ENCODE results near the gene NAALADL2. TPM values are rescaled to one million over a fixed set of nuclear protein-coding genes. Genes with fewer than 3 reads are reported as not detected.
A peak's percentile ranks its signal among the peaks of the same experiment; 100 is the strongest.

The NAALADL2 gene
- total RNA-seq, 1 donor from 2014 or later = 2.8 TPM

GRCh38 chr3:175103298-175103697, 244.2 kb downstream of the NAALADL2 start:
- no peaks in the 10 kb centered on the region for H3K4me1 Mint-ChIP-seq

GRCh38 chr3:175105066-175105465, 245.9 kb downstream of the NAALADL2 start:
- no peak for DNase-seq (ENCODE audit: low read depth, low spot score)
- H3K27me3 Mint-ChIP-seq (ENCODE audit: low read depth) = no peaks in the 10 kb centered on the region
- no peak overlapping the region for H3K4me3 Mint-ChIP-seq
- H3K36me3 Mint-ChIP-seq (ENCODE audit: low read depth) = no peaks in the 10 kb centered on the region
- H3K9me3 Mint-ChIP-seq = no peaks in the 10 kb centered on the region
- no peak overlapping the region for H3K27ac Mint-ChIP-seq (ENCODE audit: unreplicated experiment)
- no peak for TF ChIP-seq CTCF (conservative IDR thresholded peaks at IDR 0.05)
- no peaks in the 10 kb centered on the region for H3K4me1 Mint-ChIP-seq

More at GRCh38 chr3:175103298-175103697, 244.2 kb downstream of the NAALADL2 start:
- TF ChIP-seq CTCF (conservative IDR thresholded peaks at IDR 0.05) = no peak
- Mint-ChIP-seq H3K4me3 (no peak overlapping the region), H3K27ac (ENCODE audit: unreplicated experiment) (no peak overlapping the region), H3K9me3 (no peaks in the 10 kb centered on the region), H3K36me3 (ENCODE audit: low read depth) (no peaks in the 10 kb centered on the region), H3K27me3 (ENCODE audit: low read depth) (no peaks in the 10 kb centered on the region)
- no peak for DNase-seq (ENCODE audit: low read depth, low spot score)

- no peak for TF ChIP-seq CTCF (conservative IDR thresholded peaks at IDR 0.05)
- DNase-seq (ENCODE audit: low read depth, low spot score) = no peak
- H3K36me3 Mint-ChIP-seq (ENCODE audit: low read depth) = no peaks in the 10 kb centered on the region
- H3K27me3 Mint-ChIP-seq (ENCODE audit: low read depth) = no peaks in the 10 kb centered on the region
- no peaks in the 10 kb centered on the region for H3K9me3 Mint-ChIP-seq
- H3K4me1 Mint-ChIP-seq = no peaks in the 10 kb centered on the region
- H3K27ac Mint-ChIP-seq (ENCODE audit: unreplicated experiment) = peak overlapping the region; percentile 40
- H3K4me3 Mint-ChIP-seq = no peak overlapping the region
Measured at GRCh38 chr3:175107231-175107630, 248.1 kb downstream of the NAALADL2 start.

- TF ChIP-seq CTCF (conservative IDR thresholded peaks at IDR 0.05) = no peak
- Mint-ChIP-seq H3K4me1 (no peaks in the 10 kb centered on the region), H3K4me3 (no peak overlapping the region), H3K27ac (ENCODE audit: unreplicated experiment) (no peak overlapping the region), H3K9me3 (no peaks in the 10 kb centered on the region), H3K36me3 (ENCODE audit: low read depth) (no peaks in the 10 kb centered on the region), H3K27me3 (ENCODE audit: low read depth) (no peaks in the 10 kb centered on the region)
- DNase-seq (ENCODE audit: low read depth, low spot score) = no peak
Measured at GRCh38 chr3:175107995-175108394, 248.9 kb downstream of the NAALADL2 start.

- TF ChIP-seq CTCF (conservative IDR thresholded peaks at IDR 0.05) = no peak
- Mint-ChIP-seq H3K36me3 (ENCODE audit: low read depth) (no peaks in the 10 kb centered on the region), H3K4me3 (no peak overlapping the region), H3K4me1 (no peaks in the 10 kb centered on the region), H3K9me3 (no peaks in the 10 kb centered on the region), H3K27ac (ENCODE audit: unreplicated experiment) (no peak overlapping the region), H3K27me3 (ENCODE audit: low read depth) (no peaks in the 10 kb centered on the region)
- no peak for DNase-seq (ENCODE audit: low read depth, low spot score)
Measured at GRCh38 chr3:175108613-175109151, 249.5 kb downstream of the NAALADL2 start.

Data from neural crest cell (in vitro differentiated cells).